Endothelial cell of umbilical vein (primary cell): Measurements from ENCODE around the gene MFGE8. TPM values are rescaled to one million over a fixed set of nuclear protein-coding genes. Genes with fewer than 3 reads are reported as not detected.

ENCODE experiments used
- BruUV-seq: library from RNA; stranded (reverse); fragments of 400-500 nt; replicated peaks from 2 replicates; lab custom pipeline; 2021; lab: Mats Ljungman, UMichigan
- CTCF ChIA-PET: fragments of 300-600, 350-600 bp; sonication (Branson Sonifier 250); formaldehyde crosslinking; loops from one replicate; lab custom pipeline; 2021; ENCODE audit warnings: antibody characterized with exemption, inconsistent platforms; lab: Charles Lee
- POLR2A ChIA-PET: fragments of 300-600, 350-600 bp; sonication (Branson Sonifier 250); formaldehyde crosslinking; loops from one replicate; lab custom pipeline; 2021; ENCODE audit warnings: antibody characterized with exemption, inconsistent platforms; lab: Charles Lee
- DNase-seq: peaks from one replicate; pipeline ENCODE4 v3.0.0-alpha.2; 2011; ENCODE audit warnings: low read depth, low spot score
- FAIRE-seq: peaks from 2 replicates; lab custom pipeline; 2011; peaks lifted over from hg19 to GRCh38; lab: Jason Lieb, UNC
- H2AFZ ChIP-seq: 2 replicates; pipeline ENCODE4 v1.6.0; 2012; ENCODE audit warnings: low read depth, low read length, control low read depth, inconsistent platforms
- H3K27ac ChIP-seq: 2 replicates; pipeline ENCODE4 v1.5.1; 2011; ENCODE audit warnings: low read depth, mild to moderate bottlenecking, control low read depth, low read length, moderate library complexity; ENCODE audit not compliant: insufficient read depth
- H3K27me3 ChIP-seq, 2 experiments: 2 replicates each; pipeline versions ENCODE4 v1.6.0 to v1.6.1; 2011; ENCODE audit warnings: low read length in 2 of 2, mixed read lengths in 1 of 2; ENCODE audit not compliant: control insufficient read depth in 2 of 2, insufficient read depth in 2 of 2
- H3K36me3 ChIP-seq, 2 experiments: 2 replicates in 1 of 2; 3 replicates in 1 of 2; pipeline ENCODE4 v1.5.1; 2011; ENCODE audit warnings: low read length in 2 of 2, mild to moderate bottlenecking in 1 of 2, moderate library complexity in 1 of 2; ENCODE audit not compliant: control insufficient read depth in 2 of 2, insufficient read depth in 2 of 2; ENCODE audit errors: extremely low read depth in 1 of 2
- H3K4me1 ChIP-seq: 3 replicates; pipeline ENCODE4 v1.5.1; 2011; ENCODE audit warnings: mild to moderate bottlenecking, low read length; ENCODE audit not compliant: control insufficient read depth, insufficient read depth; ENCODE audit errors: extremely low read depth
- H3K4me2 ChIP-seq: 2 replicates; pipeline ENCODE4 v1.6.1; 2011; ENCODE audit warnings: low read length, control low read depth, mixed read lengths; ENCODE audit not compliant: insufficient read depth
- H3K4me3 ChIP-seq, 3 experiments: fragments of 200-600 bp in 1 of 3; sonication (generic), shearing (Covaris generic) in 1 of 3; replicated peaks in 1 of 3; 2 replicates each; pipeline ENCODE4 v1.5.1; 2011 to 2016; ENCODE audit warnings: control low read depth in 3 of 3, low read length in 3 of 3, mild to moderate bottlenecking in 2 of 3, inconsistent platforms in 1 of 3, low read depth in 1 of 3, moderate library complexity in 1 of 3; ENCODE audit not compliant: insufficient read depth in 1 of 3
- H3K79me2 ChIP-seq: 2 replicates; pipeline ENCODE4 v1.6.0; 2012; ENCODE audit warnings: low read length, inconsistent platforms; ENCODE audit not compliant: control insufficient read depth, insufficient read depth
- H3K9ac ChIP-seq: replicated peaks from 2 replicates; pipeline ENCODE3; 2011; ENCODE audit warnings: low read length, control low read depth; ENCODE audit not compliant: insufficient read depth; ENCODE audit errors: extremely low read depth
- H3K9me1 ChIP-seq: replicated peaks from 3 replicates; pipeline ENCODE4 v1.6.0; 2011; ENCODE audit warnings: mild to moderate bottlenecking, low read length; ENCODE audit not compliant: control insufficient read depth, insufficient read depth; ENCODE audit errors: extremely low read depth
- H3K9me3 ChIP-seq: replicated peaks from 2 replicates; pipeline ENCODE4 v1.5.1; 2012; ENCODE audit warnings: low read length, inconsistent platforms; ENCODE audit not compliant: control insufficient read depth, insufficient read depth
- H4K20me1 ChIP-seq: replicated peaks from 2 replicates; pipeline ENCODE3; 2011; ENCODE audit warnings: mild to moderate bottlenecking, low read length; ENCODE audit not compliant: control insufficient read depth, insufficient read depth; ENCODE audit errors: extremely low read depth
- CTCF ChIP-seq, 2 donors: IDR thresholded peaks; 1 replicate in 1 of 2; 2 replicates in 1 of 2; pipeline ENCODE4 v1.5.1; 2011; ENCODE audit warnings: low read length in 2 of 2, mild to moderate bottlenecking in 2 of 2, moderate library complexity in 2 of 2, control low read depth in 1 of 2, inconsistent platforms in 1 of 2, low read depth in 1 of 2; ENCODE audit not compliant: insufficient read depth in 1 of 2; ENCODE audit errors: extremely low read depth in 1 of 2
- JUN ChIP-seq: IDR thresholded peaks from 2 replicates; pipeline ENCODE4 v1.6.1; 2011; ENCODE audit warnings: borderline replicate concordance, low read depth; ENCODE audit not compliant: insufficient read length, insufficient read depth
- MYC ChIP-seq: IDR thresholded peaks from one replicate; pipeline ENCODE4 v1.6.1; 2011; ENCODE audit warnings: mild to moderate bottlenecking, low read depth, low read length
- POLR2A ChIP-seq: IDR thresholded peaks from 2 replicates; pipeline ENCODE4 v1.6.1; 2012; ENCODE audit warnings: low read depth, mild to moderate bottlenecking, control low read depth, low read length
- POLR2AphosphoS5 ChIP-seq: IDR thresholded peaks from 2 replicates; pipeline ENCODE4 v1.6.1; 2012; ENCODE audit warnings: low read depth, mild to moderate bottlenecking, control low read depth, low read length, moderate library complexity; ENCODE audit not compliant: insufficient read depth
- dilution Hi-C: fragments of 300-500 bp; cut with MboI; formaldehyde crosslinking; loops from one replicate; pipeline ENCODE4 v1.15.0; 2019; ENCODE audit warnings: low sequenced_read_pairs; ENCODE audit not compliant: extremely low pct_ligation_motif_present
- intact Hi-C: fragments of 100-400 bp; cut with micrococcal nuclease; formaldehyde crosslinking; loops from one replicate; pipeline ENCODE4 v1.10.0; 2022
- polyA plus RNA-seq, 4 experiments: library from polyadenylated mRNA; depleted of rRNA in 3 of 4; stranded (reverse) in 3 of 4; unstranded in 1 of 4; fragments of >200 nt; gene quantifications; 2 replicates each; pipeline versions ENCODE4 v1.2.1 to v1.2.3, GENCODE V29; 2011 to 2012; ENCODE audit warnings: missing spikeins in 1 of 4
- total RNA-seq: library from RNA; stranded (reverse); gene quantifications from 2 replicates; pipeline ENCODE4 v1.2.3, GENCODE V29; 2021

Gene MFGE8
- total and polyA plus RNA-seq, 2 donors (not counting 3 experiments of a cell fraction or from before 2014, with no cell fraction given), result 108 to 117 TPM

GRCh38 chr15:88954431-88955277 is 41.5 kb upstream of the MFGE8 start:
- Histone ChIP-seq H2AFZ (no peak overlapping the region), H3K9me1 (no peaks in the 10 kb centered on the region), H3K79me2 (no peaks in the 10 kb centered on the region), H4K20me1 (no peaks in the 10 kb centered on the region), H3K36me3 (no peaks in the 10 kb centered on the region), H3K27ac (no peak overlapping the region), H3K27me3 (no peaks in the 10 kb centered on the region), H3K9me3 (no peaks in the 10 kb centered on the region), H3K9ac (no peak overlapping the region), H3K4me1 (no peaks in the 10 kb centered on the region), H3K4me3 (no peak overlapping the region), H3K4me2 (no peak overlapping the region)
- no TSS peak for BruUV-seq
- CTCF ChIA-PET, result interaction anchor here (2.1 kb wide), 1 partner anchor 11 kb away, joined by 5 read pairs; no protein-coding TSS in a partner anchor
- dilution Hi-C loops, result no loop called here
- intact Hi-C loops, result no loop called here
- DNase-seq (no peak), FAIRE-seq (no peak)
- POLR2A ChIA-PET, result no interaction called here
- no peak for TF ChIP-seq POLR2A
- no peak for TF ChIP-seq MYC
- no peak for TF ChIP-seq CTCF (IDR thresholded peaks at IDR 0.05; ENCODE audit: extremely low read depth in 1 of 2, insufficient read depth in 1 of 2, low read depth in 1 of 2, low read length in 2 of 2)

DNA sequence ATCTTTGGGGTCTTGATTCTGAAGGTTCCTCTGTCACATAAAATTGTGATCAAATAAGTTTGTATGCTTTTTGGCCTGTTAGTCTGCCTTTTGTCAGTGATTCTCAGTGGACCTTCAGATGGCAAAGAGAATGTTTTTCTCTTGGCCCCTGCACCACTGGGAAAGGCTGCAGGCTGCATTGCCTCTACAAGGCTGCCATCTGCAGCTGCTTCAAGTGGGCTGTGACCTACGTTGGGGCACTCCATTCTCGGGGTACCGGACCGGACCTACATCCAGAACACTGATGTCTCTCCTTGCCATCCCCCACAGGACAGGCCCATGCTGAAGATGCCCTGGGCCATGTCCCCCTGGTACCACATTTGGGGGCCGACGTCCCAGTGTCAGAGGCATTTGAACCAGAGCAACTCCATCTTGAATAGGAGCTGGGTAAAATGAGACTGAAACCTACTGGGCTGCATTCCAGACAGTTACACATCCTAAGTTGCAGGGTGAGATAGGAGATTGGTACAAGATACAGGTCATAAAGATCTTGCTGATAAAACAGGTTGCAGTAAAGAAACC is 37.5 kb upstream of the MFGE8 start:
- CTCF ChIA-PET, result interaction anchor here (1.2 kb wide), 1 partner anchor 46 kb away, joined by 3 read pairs; no protein-coding TSS in a partner anchor

More for the DNA sequence above, 37.5 kb upstream of the MFGE8 start:
- dilution Hi-C loops (no loop called here), intact Hi-C loops (no loop called here)
- no peaks in the 10 kb centered on the region for H3K79me2 ChIP-seq
- no peak overlapping the region for H3K4me3 ChIP-seq
- no peaks in the 10 kb centered on the region for H3K9me3 ChIP-seq
- H4K20me1 ChIP-seq, result no peaks in the 10 kb centered on the region
- POLR2A ChIA-PET, result no interaction called here
- FAIRE-seq (no peak), DNase-seq (no peak)
- no peak overlapping the region for H3K4me2 ChIP-seq
- no peaks in the 10 kb centered on the region for H3K4me1 ChIP-seq
- H3K27ac ChIP-seq, result no peak overlapping the region
- H2AFZ ChIP-seq, result no peak overlapping the region
- BruUV-seq, result no TSS peak
- H3K27me3 ChIP-seq, result no peaks in the 10 kb centered on the region
- TF ChIP-seq POLR2AphosphoS5 (no peak), MYC (no peak), JUN (no peak), POLR2A (no peak), CTCF (IDR thresholded peaks at IDR 0.05; ENCODE audit: extremely low read depth in 1 of 2, insufficient read depth in 1 of 2, low read depth in 1 of 2, low read length in 2 of 2) (no peak)
- H3K9ac ChIP-seq, result no peak overlapping the region
- no peaks in the 10 kb centered on the region for H3K9me1 ChIP-seq
- H3K36me3 ChIP-seq, result no peaks in the 10 kb centered on the region
